NT2/D1 (cell line): ENCODE measurements around the gene TMEM203.

ENCODE experiments used
- SUZ12 ChIP-seq: IDR thresholded peaks from 2 replicates; pipeline ENCODE4 v1.6.1; 2011; ENCODE audit not compliant: insufficient read length, insufficient read depth; ENCODE audit errors: extremely low read depth
- YY1 ChIP-seq: IDR thresholded peaks from 2 replicates; pipeline ENCODE4 v1.6.1; 2011; ENCODE audit not compliant: insufficient read length, insufficient read depth
- ZNF274 ChIP-seq: IDR thresholded peaks from 2 replicates; pipeline ENCODE4 v1.6.1; 2011; ENCODE audit warnings: mild to moderate bottlenecking, low read depth, low read length

DNA sequence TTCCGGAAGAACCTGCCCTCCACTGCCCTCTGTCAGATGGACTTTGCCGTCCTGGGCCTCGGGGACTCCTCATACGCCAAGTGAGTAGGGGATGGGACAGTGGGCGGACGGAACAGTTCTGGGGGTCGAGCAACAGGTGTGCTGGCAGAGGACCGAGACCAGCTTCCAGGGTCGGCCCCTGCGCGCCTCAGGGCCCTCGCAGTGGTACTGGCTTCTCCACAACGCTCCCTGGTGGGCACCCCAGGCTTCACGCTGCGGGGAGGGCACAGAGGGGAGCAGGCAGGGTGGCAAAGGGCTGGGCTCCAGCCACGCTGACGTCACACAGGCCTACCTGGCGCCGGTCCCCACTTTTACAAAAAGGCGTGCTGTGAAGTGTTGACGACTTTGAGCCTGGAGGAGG, 7.1 kb upstream of the TMEM203 start:
- no peak for TF ChIP-seq ZNF274
- no peak for TF ChIP-seq YY1
- TF ChIP-seq SUZ12 = no peak
